SK-N-SH treated with all-trans-retinoic acid at 6 μM for 48 hours (cell line): ENCODE measurements around the gene AP4S1.

Experiments
- BACH2 ChIP-seq: fragments of 250-450 bp; sonication (Bioruptor Pico); IDR thresholded peaks from 2 replicates; pipeline ENCODE4 v1.9.0; 2021; ENCODE audit warnings: mild to moderate bottlenecking, borderline replicate concordance
- RARB ChIP-seq: fragments of 250-450 bp; sonication (Bioruptor Pico); IDR thresholded peaks from 2 replicates; pipeline ENCODE4 v1.8.0; 2021; ENCODE audit warnings: mild to moderate bottlenecking, moderate library complexity
- TF ChIP-seq, protein P1 (sequence below): fragments of 250-450 bp; sonication (Bioruptor Pico); IDR thresholded peaks from 2 replicates; pipeline ENCODE4 v1.8.0; 2020; ENCODE audit warnings: mild to moderate bottlenecking, moderate library complexity, borderline replicate concordance
- TF ChIP-seq, protein P2 (sequence below): fragments of 250-450 bp; sonication (Bioruptor Pico); IDR thresholded peaks from 2 replicates; pipeline ENCODE4 v1.5.1; 2020; ENCODE audit warnings: low read depth, mild to moderate bottlenecking, moderate library complexity

DNA sequence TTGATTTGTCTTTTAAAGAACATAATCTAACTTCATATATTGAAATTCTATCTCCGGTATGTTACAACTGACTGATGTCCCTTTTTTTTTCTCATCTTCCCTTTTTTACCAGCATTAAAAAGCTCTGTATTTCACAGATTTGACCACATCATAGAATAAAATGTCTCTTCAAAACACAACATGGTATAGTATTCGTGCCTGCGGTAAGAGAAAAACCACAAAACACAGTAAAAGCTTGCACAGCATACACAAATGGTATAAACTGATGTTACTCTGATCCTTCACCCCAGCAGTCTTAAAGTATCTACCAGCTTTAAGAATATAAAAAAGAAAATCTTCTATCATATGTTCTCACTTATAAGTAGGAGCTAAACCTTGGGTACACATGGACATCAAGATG is 98.7 kb downstream of the AP4S1 start:
- TF ChIP-seq, protein P1, sequence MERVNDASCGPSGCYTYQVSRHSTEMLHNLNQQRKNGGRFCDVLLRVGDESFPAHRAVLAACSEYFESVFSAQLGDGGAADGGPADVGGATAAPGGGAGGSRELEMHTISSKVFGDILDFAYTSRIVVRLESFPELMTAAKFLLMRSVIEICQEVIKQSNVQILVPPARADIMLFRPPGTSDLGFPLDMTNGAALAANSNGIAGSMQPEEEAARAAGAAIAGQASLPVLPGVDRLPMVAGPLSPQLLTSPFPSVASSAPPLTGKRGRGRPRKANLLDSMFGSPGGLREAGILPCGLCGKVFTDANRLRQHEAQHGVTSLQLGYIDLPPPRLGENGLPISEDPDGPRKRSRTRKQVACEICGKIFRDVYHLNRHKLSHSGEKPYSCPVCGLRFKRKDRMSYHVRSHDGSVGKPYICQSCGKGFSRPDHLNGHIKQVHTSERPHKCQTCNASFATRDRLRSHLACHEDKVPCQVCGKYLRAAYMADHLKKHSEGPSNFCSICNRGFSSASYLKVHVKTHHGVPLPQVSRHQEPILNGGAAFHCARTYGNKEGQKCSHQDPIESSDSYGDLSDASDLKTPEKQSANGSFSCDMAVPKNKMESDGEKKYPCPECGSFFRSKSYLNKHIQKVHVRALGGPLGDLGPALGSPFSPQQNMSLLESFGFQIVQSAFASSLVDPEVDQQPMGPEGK (CRISPR knock-in tag) = no peak
- TF ChIP-seq, protein P2, sequence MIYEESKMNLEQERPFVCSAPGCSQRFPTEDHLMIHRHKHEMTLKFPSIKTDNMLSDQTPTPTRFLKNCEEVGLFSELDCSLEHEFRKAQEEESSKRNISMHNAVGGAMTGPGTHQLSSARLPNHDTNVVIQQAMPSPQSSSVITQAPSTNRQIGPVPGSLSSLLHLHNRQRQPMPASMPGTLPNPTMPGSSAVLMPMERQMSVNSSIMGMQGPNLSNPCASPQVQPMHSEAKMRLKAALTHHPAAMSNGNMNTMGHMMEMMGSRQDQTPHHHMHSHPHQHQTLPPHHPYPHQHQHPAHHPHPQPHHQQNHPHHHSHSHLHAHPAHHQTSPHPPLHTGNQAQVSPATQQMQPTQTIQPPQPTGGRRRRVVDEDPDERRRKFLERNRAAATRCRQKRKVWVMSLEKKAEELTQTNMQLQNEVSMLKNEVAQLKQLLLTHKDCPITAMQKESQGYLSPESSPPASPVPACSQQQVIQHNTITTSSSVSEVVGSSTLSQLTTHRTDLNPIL (CRISPR knock-in tag) = no peak
- TF ChIP-seq BACH2 (CRISPR knock-in tag) = no peak
- TF ChIP-seq RARB (CRISPR knock-in tag) = no peak
